Measurements from ENCODE around the gene PAN2.

DNA sequence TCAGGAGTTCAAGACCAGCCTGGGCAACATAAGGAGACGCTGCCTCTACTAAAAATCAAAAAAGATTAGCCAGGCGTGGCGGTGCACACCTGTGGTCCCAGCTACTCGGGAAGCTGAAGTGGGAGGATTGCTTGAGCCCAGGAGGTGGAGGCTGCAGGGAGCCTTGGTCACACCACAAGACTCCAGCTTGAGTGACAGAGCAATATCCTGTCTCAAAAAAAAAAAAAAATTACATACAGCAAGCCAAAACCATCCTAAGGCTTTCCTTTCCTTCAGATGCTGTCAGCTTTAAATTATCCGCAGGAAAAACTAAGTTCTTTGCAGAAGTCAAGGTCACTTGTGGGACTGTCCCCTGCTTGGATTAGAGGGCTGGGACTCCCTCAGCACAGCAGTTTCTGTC, 35.0 kb downstream of the PAN2 start:
- no peak for TF ChIP-seq GATA2 (IDR thresholded peaks at IDR 0.05; ENCODE audit: low read depth, low read length)
- no peak for TF ChIP-seq GATA3 (IDR thresholded peaks at IDR 0.05; ENCODE audit: low read depth, low read length)

Data from SH-SY5Y (cell line).